Measurements from ENCODE around the gene SPC24.

The SPC24 gene, protein sequence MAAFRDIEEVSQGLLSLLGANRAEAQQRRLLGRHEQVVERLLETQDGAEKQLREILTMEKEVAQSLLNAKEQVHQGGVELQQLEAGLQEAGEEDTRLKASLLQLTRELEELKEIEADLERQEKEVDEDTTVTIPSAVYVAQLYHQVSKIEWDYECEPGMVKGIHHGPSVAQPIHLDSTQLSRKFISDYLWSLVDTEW

DNA sequence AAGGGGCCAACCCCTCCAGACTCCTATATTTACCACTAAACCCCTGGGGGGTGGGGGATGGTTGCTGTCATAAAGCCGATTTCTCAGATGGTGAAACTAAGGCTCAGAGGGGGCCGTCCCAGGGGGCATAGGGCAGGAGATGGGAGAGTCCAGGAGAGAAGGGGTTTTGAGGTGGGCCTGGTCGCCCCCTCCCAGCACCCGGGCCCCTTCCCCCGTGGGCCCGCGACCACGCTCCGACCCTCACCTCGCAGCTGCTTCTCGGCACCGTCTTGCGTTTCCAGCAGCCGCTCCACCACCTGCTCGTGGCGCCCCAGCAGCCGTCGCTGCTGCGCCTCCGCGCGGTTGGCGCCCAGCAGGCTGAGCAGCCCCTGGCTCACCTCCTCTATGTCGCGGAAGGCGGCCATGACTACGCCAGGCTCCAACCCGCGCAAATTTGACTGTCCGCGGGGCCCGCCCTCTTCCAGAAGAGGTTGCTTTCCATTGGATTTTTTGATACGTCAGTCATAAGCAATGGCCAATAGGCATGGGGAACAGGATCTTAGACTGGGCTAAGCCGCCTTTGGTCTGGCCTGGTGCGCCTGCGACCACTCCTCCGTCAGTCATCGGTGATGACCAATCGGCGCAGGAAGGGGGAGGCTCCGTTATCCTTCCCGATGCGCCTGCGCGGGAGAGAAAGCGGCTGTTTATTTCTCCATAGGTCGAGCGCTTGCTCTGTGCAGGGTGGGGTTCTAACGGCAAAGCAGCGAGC lies at the start of gene SPC24:
SPC24 (minus strand) TSS at position 410 of the 748 bp plus-strand sequence; CDS start at position 404, 6 bp downstream.
- peak; percentile 71 to 87 for DNase-seq

GRCh38 chr19:11204943-11205349 lies 49.4 kb upstream of the SPC24 start:
- DNase-seq, result no peak

- DNase-seq, result no peak
These were observed 48.6 kb upstream of the SPC24 start for GRCh38 chr19:11204076-11204602.

DNA sequence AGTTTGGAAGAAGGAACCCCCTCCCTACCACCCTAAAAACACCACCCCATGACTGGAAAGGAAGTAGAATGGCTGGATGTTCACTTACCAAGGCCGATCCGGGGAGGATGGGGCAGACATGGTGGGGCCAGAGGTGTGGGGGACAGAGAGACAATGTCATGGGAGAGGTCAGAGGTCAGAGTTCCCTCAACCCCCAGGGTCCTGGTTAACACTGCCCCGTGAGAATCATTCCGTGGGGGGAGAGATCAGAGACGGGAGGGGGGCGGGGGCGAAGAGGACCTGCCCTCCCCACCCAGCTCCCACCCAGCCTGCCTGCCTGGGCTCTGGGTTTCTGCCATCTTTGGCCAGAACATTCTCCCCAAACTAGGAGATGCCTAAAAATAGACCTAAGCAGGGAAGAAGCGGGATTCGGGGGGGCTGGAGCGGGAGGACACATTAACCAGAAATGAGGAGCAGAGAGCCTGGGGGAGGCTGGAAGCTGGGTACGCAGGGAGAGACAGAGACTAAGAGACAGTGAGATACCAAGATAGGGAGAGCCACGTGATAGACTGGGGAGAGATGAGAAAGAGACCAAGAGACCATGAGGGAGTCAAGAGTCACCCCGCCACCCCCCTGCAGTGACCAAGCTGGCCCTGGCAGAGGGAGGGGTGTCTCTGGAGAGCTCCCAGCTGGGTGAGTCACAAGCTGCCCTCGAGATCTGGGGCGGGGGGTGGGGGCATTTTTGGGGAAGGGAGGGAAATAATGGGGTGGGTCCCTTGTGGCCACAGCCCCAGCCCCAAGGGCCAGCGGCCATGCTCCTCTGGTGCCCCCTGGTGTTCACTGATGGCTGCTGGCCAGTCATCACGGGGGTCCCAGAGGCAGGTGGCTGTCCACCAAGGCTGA lies 47.9 kb upstream of the SPC24 start:
- no peak for DNase-seq

DNA sequence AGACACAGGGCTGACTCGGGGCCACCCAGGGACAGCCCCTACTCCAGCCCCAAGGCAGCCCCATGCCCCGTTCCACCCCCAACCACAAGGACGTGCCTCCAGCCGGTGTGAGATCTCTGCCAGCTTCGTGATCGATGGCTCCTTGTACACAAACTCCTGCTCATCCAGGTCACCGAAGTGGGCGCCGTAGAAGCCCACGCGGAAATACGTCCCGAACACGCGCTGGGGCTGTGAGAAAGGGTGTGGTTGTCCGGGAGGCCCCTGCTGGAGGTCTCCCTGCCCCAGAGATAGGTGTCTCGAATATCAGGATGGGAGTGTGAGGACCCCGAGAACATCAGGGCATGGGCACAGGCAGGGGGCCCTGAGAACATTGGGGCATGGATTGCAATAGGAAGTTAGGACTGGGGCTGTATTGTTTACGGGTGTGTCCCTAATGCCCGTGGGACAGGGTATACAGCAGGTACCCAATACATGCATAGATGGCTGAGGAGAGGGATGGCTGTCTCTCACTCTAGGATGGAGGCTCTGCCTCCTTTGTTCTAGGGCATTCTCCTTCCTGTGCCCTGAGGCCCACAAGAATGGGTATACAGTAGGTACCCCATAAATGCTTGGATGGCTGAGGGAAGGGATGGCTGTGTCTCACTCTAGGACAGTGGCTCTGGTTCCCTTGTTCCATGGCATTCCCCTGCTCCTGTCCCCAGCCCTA lies 47.1 kb upstream of the SPC24 start:
- DNase-seq, result no peak

DNA sequence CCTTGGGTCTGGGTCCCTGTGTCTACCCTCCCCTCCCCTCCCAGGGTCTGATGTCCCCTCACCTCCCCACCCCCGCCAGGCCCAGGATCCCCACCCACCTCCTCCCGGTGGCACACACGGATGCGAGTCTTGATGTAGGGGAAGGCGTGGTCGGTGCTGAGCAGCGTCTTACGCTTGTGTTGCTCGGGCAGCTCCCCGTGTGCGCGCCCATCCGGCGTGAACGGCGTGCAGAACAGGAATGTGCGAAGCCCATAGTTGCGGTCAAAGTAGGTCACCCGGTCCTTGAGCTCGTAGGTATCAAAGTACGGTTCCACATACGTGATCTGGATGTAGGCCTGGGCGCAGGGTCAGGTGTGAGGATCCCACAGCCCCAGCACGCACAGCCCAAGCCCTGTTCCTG lies 46.2 kb upstream of the SPC24 start:
- DNase-seq, result no peak

DNA sequence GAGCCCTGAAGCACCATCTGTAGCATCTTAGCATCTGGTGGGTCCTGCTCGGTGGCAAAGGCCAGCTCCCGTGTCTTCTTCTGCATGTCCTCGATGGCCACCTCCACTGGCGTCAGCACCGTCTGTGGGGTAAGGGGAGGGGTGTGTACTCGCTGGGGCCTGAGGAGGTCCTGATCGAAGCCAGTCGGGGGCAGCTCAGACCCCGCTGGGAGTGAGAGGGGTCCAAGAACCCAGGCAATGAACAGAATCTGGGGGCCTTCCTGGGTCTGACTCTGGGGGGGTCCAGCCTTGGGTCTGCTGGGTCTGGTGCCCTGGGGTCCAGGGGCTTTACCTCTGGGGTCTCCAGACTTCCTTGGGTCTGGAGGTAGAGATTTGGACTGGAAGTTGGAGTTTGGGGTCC lies 45.3 kb upstream of the SPC24 start:
- DNase-seq, result no peak

DNA sequence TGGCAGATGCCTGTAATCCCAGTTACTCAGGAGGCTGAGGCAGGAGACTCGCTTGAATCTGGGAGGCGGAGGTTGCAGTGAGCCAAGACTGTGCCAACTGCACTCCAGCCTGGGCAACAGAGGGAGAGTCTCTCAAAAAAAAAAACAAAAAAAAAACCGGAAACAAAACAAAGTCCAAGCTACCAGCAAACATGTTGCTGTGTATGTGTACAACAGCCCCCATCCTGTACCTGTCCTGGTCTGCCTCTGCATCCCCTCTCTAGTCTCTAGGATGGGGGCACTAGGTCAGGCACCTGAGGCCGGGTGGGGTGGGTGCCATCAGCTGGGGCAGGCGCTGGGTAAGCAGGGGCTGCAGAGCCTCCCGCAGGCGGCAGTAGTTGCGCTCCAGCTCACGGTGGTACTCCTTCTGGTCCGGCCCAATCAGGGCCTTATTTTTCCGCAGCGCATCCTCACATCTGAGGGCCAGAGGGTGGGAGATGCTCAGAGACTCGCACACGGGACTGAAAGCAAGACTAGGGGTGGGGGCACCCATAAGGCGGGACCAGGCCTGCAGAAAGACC lies 44.5 kb upstream of the SPC24 start:
- DNase-seq, result no peak

- DNase-seq, result no peak
These were observed 43.9 kb upstream of the SPC24 start for GRCh38 chr19:11199517-11199916.

DNA sequence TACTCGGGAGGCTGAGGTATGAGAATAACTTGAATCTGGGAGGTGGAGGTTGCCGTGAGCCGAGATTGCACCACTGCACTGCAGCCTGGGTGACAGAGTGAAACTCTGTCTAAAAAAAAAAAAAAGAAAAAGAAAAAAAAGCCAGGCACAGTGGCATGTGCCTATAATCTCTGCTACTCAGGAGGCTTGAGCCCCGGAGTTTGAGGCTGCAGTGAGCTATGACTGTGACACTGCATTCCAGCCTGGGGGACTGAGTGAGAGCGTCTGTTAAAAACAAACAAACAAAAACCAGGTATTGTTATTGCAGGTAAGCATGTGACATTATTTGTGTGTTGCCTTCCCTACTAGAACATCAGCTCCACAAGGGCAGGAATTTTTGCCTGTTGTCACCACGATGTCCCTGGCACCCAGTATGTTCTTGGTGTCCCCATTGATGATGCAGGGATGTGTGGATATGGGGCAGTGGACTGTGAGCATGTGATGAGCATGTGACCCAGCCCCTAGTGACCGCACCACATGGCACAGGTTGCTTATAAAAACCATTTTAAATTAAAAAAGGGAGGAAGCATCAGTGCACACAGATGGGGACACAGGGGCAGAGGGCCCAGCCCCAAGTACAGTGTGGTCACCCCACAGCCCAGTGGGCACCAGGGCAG lies 43.3 kb upstream of the SPC24 start:
- no peak for DNase-seq

GRCh38 chr19:11198175-11198534 lies 42.6 kb upstream of the SPC24 start:
- no peak for DNase-seq

DNA sequence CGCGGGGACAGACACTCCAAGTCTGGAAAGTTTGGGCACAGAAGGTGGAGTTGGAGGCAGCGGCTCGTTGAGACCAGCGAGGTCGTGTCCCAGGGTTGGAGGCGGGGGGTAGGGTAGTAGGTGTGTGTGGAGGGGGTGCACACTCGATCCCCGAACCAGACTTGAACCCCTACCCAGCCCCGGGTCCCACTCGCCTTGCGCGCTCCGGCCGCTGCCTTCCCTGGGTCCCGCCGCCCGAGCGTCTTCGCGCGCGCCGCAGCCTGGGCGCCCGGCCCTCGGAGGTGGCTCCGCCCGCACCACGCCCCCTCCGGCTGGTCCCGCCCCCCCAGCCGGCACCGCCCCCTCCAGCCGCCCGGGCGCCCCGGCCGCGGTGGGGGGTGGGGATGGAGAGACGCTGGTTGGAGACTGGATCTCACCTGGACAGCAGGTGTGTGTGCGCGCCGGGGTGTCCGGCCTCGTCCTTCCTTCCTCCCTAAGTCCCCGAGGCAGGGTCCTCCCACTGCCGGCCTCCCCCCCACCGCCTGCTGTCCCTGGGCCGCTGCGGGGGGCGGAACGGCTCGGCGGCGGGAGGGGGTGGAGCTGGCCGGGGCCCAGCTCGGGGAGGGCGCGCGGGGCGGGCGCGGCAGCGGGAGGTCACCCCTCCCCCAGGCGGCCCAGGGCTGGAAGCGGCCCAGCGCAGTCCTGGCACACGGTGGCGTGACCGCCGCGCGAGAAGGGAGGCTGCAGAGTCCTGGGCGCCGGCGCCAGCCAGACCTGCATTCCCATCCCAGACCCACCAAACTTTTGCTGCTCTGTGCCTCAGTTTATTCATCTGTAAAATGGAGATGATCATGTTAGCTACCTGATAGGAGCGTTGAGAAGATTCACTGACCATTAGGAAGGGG lies 42.0 kb upstream of the SPC24 start, which contains the start of gene KANK2:
KANK2 (minus strand) TSS at position 255 of the 884 bp plus-strand sequence. CDS start 3,034 bp downstream, outside the sequence.
- DNase-seq, result peak; percentile 61 to 66

DNA sequence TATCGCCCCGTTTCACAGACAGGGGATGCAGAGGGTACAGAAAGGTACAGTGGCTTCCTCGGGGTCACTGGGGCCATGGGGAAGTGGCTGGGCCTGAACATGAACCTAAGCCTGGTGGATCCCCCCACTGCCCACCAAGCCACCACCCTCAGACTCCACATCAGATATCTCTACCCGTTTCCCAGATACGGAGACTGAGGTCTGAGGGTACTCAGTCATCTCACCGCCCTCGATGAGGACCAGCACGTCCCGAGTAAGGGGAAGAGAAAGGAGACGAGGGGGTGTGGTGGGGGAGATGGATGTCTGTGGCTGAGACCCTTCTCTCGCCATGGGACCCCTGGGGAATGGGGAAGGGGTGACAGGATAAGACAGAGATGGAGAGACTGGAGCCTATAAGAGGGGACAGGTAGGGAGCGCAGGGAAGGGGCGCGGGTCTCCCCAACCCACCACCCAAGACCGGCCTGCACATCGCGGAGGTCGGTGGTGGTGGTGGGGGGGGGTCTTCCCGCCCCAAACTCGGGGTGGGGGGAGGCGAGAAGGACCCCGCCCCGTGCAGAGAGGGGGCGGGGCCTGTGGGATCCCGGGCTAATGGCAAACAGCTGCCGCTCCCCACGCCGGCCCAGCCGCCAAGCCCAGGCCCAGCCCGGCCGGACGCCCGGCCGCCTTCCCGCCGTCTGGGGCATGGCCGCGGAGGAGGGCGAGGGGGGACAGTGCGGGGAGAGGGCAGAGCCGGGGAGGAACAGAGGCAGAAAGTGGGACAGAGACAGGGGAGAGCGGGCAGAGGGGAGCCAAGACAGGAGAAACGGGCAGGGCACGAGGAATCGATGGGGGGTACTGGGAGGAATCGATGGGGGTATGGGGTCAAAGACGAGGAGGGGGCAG lies 41.1 kb upstream of the SPC24 start:
- no peak for DNase-seq

GRCh38 chr19:11195681-11196080 lies 40.1 kb upstream of the SPC24 start:
- no peak for DNase-seq

- no peak for DNase-seq
These were observed 39.3 kb upstream of the SPC24 start for GRCh38 chr19:11194656-11195558.

DNA sequence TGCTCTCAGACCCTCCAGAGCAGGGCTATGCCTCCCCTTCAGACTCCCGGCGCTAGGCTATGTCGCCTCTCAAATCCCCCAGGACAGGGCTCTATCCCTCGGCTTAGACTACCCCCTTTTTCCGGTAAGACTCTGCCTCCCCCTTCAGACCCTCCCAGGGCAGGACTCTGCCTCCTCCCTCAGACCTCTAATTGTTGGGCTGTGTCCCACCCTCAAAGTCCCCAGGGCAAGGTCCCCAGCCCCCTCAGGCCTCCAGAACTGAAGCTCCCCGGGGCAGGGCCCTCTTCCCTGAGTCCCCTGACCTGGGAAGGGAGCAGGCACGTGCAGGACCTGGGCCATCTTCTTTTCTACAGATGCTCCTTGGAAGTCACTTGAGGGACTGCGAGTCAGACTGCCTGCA lies 38.6 kb upstream of the SPC24 start:
- DNase-seq, result no peak

DNA sequence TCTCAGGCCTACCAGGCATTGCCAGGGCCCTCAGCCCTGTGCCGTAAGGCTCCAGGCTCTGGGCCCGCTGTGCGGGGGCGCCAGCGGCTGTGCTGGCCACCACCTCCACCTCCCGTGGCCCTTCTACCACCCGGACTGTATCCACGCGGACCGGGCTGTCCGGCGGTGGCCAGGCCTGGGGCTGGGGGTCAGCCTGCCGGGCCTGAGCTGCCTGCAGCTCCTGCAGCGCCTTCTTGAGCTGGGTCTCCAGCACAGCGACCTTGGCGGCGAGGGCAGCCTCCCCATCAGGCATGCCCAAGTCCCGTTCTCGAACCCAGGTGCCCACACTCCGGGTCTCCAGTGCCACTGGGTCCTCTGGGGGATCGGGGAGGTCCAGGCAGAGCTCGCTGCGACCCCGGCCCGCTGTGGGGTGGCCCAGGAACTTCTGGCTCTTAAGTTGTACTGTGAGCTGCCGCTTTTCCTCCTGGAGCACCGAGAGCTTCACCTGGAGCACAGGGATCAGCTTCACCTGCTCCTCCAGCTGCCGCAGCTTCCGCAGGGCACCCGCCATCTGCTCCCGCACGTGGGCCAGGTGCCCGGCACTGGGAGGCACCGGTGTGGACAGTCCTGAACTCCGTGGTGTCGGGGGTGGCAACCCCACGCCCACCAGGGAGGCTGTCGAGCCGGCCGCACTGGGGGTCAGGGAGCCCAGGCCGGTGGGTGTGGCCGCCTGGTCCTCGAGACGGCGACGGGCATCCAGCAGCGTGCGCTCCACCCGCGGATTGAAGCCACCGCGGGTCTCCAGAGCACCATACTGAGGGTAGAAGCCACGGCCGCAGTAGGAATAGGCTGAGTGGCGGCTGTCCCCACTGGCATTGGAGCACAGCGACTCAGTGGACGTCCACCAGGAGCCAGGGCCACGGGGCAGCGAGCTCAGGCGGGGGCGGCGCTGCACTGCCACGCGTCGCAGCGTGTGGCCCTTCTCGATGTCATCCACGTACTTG lies 37.7 kb upstream of the SPC24 start:
- no peak for DNase-seq
